ENCODE data around the gene TMEM222.

DNA sequence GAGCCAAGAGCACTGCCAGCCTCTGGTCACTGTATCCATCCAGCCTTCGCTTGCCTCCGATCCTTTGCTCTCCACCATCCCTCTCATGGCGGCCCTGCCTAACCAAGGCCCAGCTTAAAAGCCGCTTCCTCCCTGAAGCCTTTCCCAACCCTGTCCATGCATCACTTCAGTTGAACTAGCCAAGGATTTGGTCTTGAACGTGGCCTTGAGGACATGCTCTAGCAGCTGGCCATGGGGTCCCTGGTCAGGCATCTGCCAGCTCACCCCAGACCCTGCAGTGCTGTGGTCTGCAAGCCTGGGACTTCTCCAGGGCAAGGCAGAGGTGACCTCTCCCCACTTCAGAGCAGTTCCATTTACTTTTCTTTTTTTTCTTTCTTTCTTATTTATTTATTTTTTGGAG is 14.8 kb downstream of the TMEM222 start:
- TF ChIP-seq, protein P1, sequence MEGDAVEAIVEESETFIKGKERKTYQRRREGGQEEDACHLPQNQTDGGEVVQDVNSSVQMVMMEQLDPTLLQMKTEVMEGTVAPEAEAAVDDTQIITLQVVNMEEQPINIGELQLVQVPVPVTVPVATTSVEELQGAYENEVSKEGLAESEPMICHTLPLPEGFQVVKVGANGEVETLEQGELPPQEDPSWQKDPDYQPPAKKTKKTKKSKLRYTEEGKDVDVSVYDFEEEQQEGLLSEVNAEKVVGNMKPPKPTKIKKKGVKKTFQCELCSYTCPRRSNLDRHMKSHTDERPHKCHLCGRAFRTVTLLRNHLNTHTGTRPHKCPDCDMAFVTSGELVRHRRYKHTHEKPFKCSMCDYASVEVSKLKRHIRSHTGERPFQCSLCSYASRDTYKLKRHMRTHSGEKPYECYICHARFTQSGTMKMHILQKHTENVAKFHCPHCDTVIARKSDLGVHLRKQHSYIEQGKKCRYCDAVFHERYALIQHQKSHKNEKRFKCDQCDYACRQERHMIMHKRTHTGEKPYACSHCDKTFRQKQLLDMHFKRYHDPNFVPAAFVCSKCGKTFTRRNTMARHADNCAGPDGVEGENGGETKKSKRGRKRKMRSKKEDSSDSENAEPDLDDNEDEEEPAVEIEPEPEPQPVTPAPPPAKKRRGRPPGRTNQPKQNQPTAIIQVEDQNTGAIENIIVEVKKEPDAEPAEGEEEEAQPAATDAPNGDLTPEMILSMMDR (IDR thresholded peaks at IDR 0.05) = no peak
- TF ChIP-seq TEAD4 (IDR thresholded peaks at IDR 0.05; ENCODE audit: borderline replicate concordance, insufficient read depth) = no peak

All from SK-N-SH (cell line).